ENCODE data around the gene CD44.
A peak's percentile ranks its signal among the peaks of the same experiment; 100 is the strongest.

CD44 gene

GRCh38 chr11:35112056-35112845 lies 26.7 kb upstream of the CD44 start:
- DNase-seq = no peak

GRCh38 chr11:35112846-35113105 lies 26.2 kb upstream of the CD44 start:
- no peak for DNase-seq

- DNase-seq = no peak
These were observed 23.9 kb upstream of the CD44 start for GRCh38 chr11:35114906-35115687.

- no peak for DNase-seq
These were observed 23.3 kb upstream of the CD44 start for GRCh38 chr11:35115688-35116030.

- DNase-seq = no peak
These were observed 22.7 kb upstream of the CD44 start for GRCh38 chr11:35116245-35116644.

GRCh38 chr11:35116762-35117640 lies 22.0 kb upstream of the CD44 start:
- no peak for DNase-seq

- DNase-seq = no peak
These were observed 20.1 kb upstream of the CD44 start for GRCh38 chr11:35118906-35119305.

- DNase-seq = no peak
These were observed 17.6 kb upstream of the CD44 start for GRCh38 chr11:35121326-35121865.

GRCh38 chr11:35122308-35122707 lies 16.7 kb upstream of the CD44 start:
- no peak for DNase-seq

GRCh38 chr11:35126000-35126878 lies 12.7 kb upstream of the CD44 start:
- no peak for DNase-seq

GRCh38 chr11:35126879-35127581 lies 11.9 kb upstream of the CD44 start:
- DNase-seq = no peak

GRCh38 chr11:35127619-35128018 lies 11.4 kb upstream of the CD44 start:
- no peak for DNase-seq

- DNase-seq = no peak
These were observed 7.9 kb upstream of the CD44 start for GRCh38 chr11:35131094-35131493.

- no peak for DNase-seq
These were observed 7.1 kb upstream of the CD44 start for GRCh38 chr11:35131886-35132285.

GRCh38 chr11:35133656-35134055 lies 5.3 kb upstream of the CD44 start:
- DNase-seq = no peak

GRCh38 chr11:35134403-35135148 lies 4.4 kb upstream of the CD44 start:
- peak; percentile 82 for DNase-seq

- DNase-seq = peak; percentile 73
These were observed 3.7 kb upstream of the CD44 start for GRCh38 chr11:35135222-35135621.

- no peak for DNase-seq
These were observed 2.7 kb upstream of the CD44 start for GRCh38 chr11:35136311-35136710.

- DNase-seq = no peak
These were observed 913 bp upstream of the CD44 start for GRCh38 chr11:35138058-35138457.

- DNase-seq = no peak
These were observed 397 bp upstream of the CD44 start for GRCh38 chr11:35138606-35138942.

- DNase-seq = no peak
These were observed 831 bp downstream of the CD44 start for GRCh38 chr11:35139722-35140282.

Measured in fibroblast of upper back skin (primary cell).